ENCODE results near the gene APPL2.
"Not testable (repeated sequence)": the region's sequence is repeated elsewhere in the genome, so short reads cannot be mapped to it uniquely, and the experiment has no call there.

The APPL2 gene

GRCh38 chr12:105235732-105236476 lies at the start of gene APPL2:
APPL2 (minus strand) TSS chr12:105236174; CDS start chr12:105236012, 162 bp downstream.
- DNase-seq: peak; percentile 67

- no peak for DNase-seq
These were observed 49.4 kb upstream of the APPL2 start for GRCh38 chr12:105285378-105285777.

- no peak for DNase-seq
These were observed 45.7 kb upstream of the APPL2 start for GRCh38 chr12:105281694-105282049.

- DNase-seq: no peak
These were observed 45.2 kb upstream of the APPL2 start for GRCh38 chr12:105280966-105281693.

- DNase-seq: no peak
These were observed 43.6 kb upstream of the APPL2 start for GRCh38 chr12:105279460-105280056.

- no peak for DNase-seq
These were observed 42.2 kb upstream of the APPL2 start for GRCh38 chr12:105278043-105278697.

- DNase-seq: no peak
These were observed 40.2 kb upstream of the APPL2 start for GRCh38 chr12:105275997-105276733.

GRCh38 chr12:105274571-105274970 lies 38.6 kb upstream of the APPL2 start:
- DNase-seq: no peak

GRCh38 chr12:105273601-105274000 lies 37.6 kb upstream of the APPL2 start:
- DNase-seq: no peak

GRCh38 chr12:105272814-105273416 lies 36.9 kb upstream of the APPL2 start:
- no peak for DNase-seq

- DNase-seq: no peak
These were observed 36.2 kb upstream of the APPL2 start for GRCh38 chr12:105272152-105272551.

- DNase-seq: no peak
These were observed 35.4 kb upstream of the APPL2 start for GRCh38 chr12:105271364-105271763.

- DNase-seq: no peak
These were observed 34.8 kb upstream of the APPL2 start for GRCh38 chr12:105270671-105271255.

GRCh38 chr12:105267711-105268110 lies 31.7 kb upstream of the APPL2 start:
- no peak for DNase-seq

GRCh38 chr12:105264771-105265170 lies 28.8 kb upstream of the APPL2 start:
- DNase-seq: no peak

- no peak for DNase-seq
These were observed 26.6 kb upstream of the APPL2 start for GRCh38 chr12:105262461-105263184.

- DNase-seq: no peak
These were observed 25.0 kb upstream of the APPL2 start for GRCh38 chr12:105261010-105261409.

GRCh38 chr12:105259226-105259625 lies 23.3 kb upstream of the APPL2 start:
- DNase-seq: no peak

GRCh38 chr12:105257321-105257728 lies 21.4 kb upstream of the APPL2 start:
- DNase-seq: peak; percentile 88

GRCh38 chr12:105256921-105257320 lies 20.9 kb upstream of the APPL2 start:
- DNase-seq: no peak

GRCh38 chr12:105256431-105256830 lies 20.5 kb upstream of the APPL2 start:
- not testable (repeated sequence) for DNase-seq
